Activated CD4-positive, alpha-beta T cell treated with anti-CD3 and anti-CD28 coated beads for 24 hours (primary cell): ENCODE data around the gene PLEKHG3.
"Not testable (repeated sequence)": the region's sequence is repeated elsewhere in the genome, so short reads cannot be mapped to it uniquely, and the experiment has no call there.

Source experiments
- DNase-seq, 2 donors: peaks; one replicate each; pipeline ENCODE4 v3.0.0-alpha.2; 2020; ENCODE audit warnings: low read depth in 2 of 2

Gene PLEKHG3

GRCh38 chr14:64704143-64704742 is at the start of gene PLEKHG3:
TSS of gene PLEKHG3 (plus strand) at chr14:64704424. CDS start at chr14:64727632, 23,208 bp downstream.
- no peak for DNase-seq

- DNase-seq: no peak
These were observed 49.3 kb upstream of the PLEKHG3 start for GRCh38 chr14:64654901-64655300.

- DNase-seq: no peak
These were observed 47.2 kb upstream of the PLEKHG3 start for GRCh38 chr14:64656986-64657385.

GRCh38 chr14:64658201-64658600 is 46.0 kb upstream of the PLEKHG3 start:
- DNase-seq: no peak

- DNase-seq: not testable (repeated sequence)
These were observed 45.4 kb upstream of the PLEKHG3 start for GRCh38 chr14:64658700-64659264.

GRCh38 chr14:64659366-64659765 is 44.9 kb upstream of the PLEKHG3 start:
- no peak for DNase-seq

GRCh38 chr14:64663174-64663573 is 41.0 kb upstream of the PLEKHG3 start:
- no peak for DNase-seq

- DNase-seq: no peak
These were observed 32.6 kb upstream of the PLEKHG3 start for GRCh38 chr14:64671591-64671990.

- DNase-seq: no peak
These were observed 30.9 kb upstream of the PLEKHG3 start for GRCh38 chr14:64673316-64673715.

- no peak for DNase-seq
These were observed 30.5 kb upstream of the PLEKHG3 start for GRCh38 chr14:64673748-64674147.

GRCh38 chr14:64674829-64675228 is 29.4 kb upstream of the PLEKHG3 start:
- DNase-seq: no peak

GRCh38 chr14:64675312-64675711 is 28.9 kb upstream of the PLEKHG3 start:
- DNase-seq: no peak

- no peak for DNase-seq
These were observed 27.7 kb upstream of the PLEKHG3 start for GRCh38 chr14:64676410-64677008.

- DNase-seq: no peak
These were observed 24.1 kb upstream of the PLEKHG3 start for GRCh38 chr14:64680013-64680713.

- no peak for DNase-seq
These were observed 23.5 kb upstream of the PLEKHG3 start for GRCh38 chr14:64680714-64681065.

GRCh38 chr14:64681796-64682710 is 22.2 kb upstream of the PLEKHG3 start:
- DNase-seq: no peak

- DNase-seq: no peak
These were observed 21.4 kb upstream of the PLEKHG3 start for GRCh38 chr14:64682843-64683242.

- no peak for DNase-seq
These were observed 21.0 kb upstream of the PLEKHG3 start for GRCh38 chr14:64683264-64683663.

GRCh38 chr14:64684091-64684490 is 20.1 kb upstream of the PLEKHG3 start:
- DNase-seq: no peak

GRCh38 chr14:64685371-64686281 is 18.6 kb upstream of the PLEKHG3 start:
- DNase-seq: no peak

- DNase-seq: no peak
These were observed 18.0 kb upstream of the PLEKHG3 start for GRCh38 chr14:64686282-64686615.
